Measurements from ENCODE around the gene GPR32.
"Not testable (repeated sequence)": the region's sequence is repeated elsewhere in the genome, so short reads cannot be mapped to it uniquely, and the experiment has no call there.

Gene GPR32

DNA sequence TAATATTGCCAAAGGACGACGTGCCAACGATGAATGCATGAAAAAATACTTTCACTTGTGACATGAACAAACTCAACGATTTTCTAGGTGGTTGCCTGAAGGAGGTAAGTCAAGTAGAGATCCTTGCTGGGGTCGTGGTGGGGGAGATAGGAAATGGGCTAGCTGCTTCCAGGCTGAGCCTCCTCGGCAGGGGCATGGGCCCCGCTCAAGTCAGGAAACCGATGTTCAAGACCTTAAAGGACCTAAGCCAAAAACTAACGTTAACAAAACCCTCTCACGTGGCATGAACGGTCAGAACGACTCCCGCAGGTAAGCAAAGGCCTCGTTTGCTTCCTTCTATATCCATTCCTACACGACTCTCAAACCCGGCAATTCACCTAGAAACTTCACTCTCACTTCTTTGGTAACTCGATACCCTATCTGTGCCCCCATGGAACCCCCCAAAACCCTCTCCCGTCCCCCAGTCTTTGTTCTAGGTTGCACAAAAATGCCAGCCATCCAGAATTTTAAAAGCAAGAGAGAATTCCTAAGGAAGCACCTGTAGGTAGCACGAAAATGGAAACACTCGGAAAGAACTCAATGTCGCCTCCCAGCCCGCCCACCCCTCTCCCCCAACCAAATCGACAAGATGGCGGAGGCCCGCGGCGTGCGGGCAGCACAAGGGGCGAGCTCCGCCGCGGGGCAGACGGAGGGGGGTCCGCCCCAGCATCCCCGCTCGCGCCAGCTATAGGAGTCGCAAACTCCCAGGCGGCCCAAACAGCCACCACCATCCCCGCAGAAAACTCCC lies 33.6 kb downstream of the GPR32 start:
- DNase-seq (ENCODE audit: extremely low spot score): peak; percentile 55
- POLR2A ChIA-PET: interaction anchor here (0.6 to 3.2 kb wide), 7 partner anchors 9 to 118 kb away, joined by 3 to 46 read pairs (median 6); partner anchors contain the start of gene KLK3
- CTCF ChIA-PET: no interaction called here
- 0 out of 2 replicates have a peak, but pooled peaks have one; percentile 26 for TF ChIP-seq BHLHE40 (IDR thresholded peaks at IDR 0.05; ENCODE audit: borderline replicate concordance)
- no peak for TF ChIP-seq FOXK2 (IDR thresholded peaks at IDR 0.05)
- TF ChIP-seq FOXM1 (IDR thresholded peaks at IDR 0.05; ENCODE audit: borderline replicate concordance): no peak

DNA sequence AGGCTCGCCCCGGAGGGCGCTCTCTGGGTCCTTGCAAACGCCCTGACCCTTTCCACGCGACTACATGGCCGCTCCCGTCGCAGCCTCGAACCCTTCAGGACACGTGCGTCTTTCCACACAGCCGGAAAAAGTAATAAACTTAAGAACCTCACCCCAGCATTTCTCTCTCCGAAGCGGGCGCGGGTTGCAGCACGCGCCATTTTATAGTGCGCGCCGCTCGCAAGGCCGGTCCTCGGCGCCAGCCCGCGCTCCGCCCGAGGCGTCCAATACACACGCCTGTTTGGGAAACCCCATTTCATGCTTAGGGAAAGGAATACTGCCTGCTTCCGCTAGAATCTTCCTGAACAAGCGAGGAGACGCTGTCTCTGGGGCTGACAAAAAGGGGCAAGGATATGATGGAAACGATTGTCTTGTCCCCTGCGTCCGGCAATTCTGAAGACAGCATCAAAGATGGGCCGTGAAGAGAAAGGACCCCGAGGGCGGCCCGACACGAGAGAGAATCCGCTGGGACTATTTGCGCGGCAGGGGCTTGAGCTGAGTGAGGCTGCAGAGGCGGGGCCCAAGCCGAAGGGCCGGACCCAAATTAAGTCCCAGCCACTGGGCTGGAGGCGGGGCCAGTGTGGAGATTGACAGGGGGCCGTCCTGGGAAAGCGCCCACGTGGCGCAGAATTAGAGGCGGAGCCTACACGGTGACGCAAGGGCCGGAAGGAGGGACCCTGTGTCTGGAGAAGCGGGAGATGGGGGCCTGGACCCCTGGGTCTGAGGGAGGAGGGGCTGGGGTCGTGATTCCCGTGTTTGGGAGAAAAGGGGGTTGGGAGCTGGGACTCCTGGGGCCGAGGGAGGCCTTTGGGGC lies 34.4 kb downstream of the GPR32 start:
- peak; percentile 97 for DNase-seq (ENCODE audit: extremely low spot score)
- TF ChIP-seq FOXM1 (IDR thresholded peaks at IDR 0.05; ENCODE audit: borderline replicate concordance) (no peak), ARNT (IDR thresholded peaks at IDR 0.05) (0 out of 2 replicates have a peak, but pooled peaks have one; percentile 11), FOXK2 (IDR thresholded peaks at IDR 0.05) (no peak), BHLHE40 (IDR thresholded peaks at IDR 0.05; ENCODE audit: borderline replicate concordance) (no peak), ZNF384 (IDR thresholded peaks at IDR 0.05) (no peak), TARDBP (IDR thresholded peaks at IDR 0.05) (no peak), L3MBTL2 (conservative IDR thresholded peaks at IDR 0.05) (peak; percentile 90), ELF4 (IDR thresholded peaks at IDR 0.05) (peak; percentile 92), LEF1 (IDR thresholded peaks at IDR 0.05; ENCODE audit: borderline replicate concordance) (no peak), NFRKB (IDR thresholded peaks at IDR 0.05) (peak; percentile 90), SUZ12 (IDR thresholded peaks at IDR 0.05) (no peak), HDGF (IDR thresholded peaks at IDR 0.05; ENCODE audit: borderline replicate concordance) (no peak), SP1 (IDR thresholded peaks at IDR 0.05) (no peak), CTBP1 (IDR thresholded peaks at IDR 0.05; ENCODE audit: borderline replicate concordance) (peak; percentile 21; the same call in 1 of the 2 replicates), FOXA1 (IDR thresholded peaks at IDR 0.05) (no peak)
- TF ChIP-seq, protein P1, sequence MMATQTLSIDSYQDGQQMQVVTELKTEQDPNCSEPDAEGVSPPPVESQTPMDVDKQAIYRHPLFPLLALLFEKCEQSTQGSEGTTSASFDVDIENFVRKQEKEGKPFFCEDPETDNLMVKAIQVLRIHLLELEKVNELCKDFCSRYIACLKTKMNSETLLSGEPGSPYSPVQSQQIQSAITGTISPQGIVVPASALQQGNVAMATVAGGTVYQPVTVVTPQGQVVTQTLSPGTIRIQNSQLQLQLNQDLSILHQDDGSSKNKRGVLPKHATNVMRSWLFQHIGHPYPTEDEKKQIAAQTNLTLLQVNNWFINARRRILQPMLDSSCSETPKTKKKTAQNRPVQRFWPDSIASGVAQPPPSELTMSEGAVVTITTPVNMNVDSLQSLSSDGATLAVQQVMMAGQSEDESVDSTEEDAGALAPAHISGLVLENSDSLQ (IDR thresholded peaks at IDR 0.05): peak; percentile 99
- ChIA-PET POLR2A (interaction anchor here (0.6 to 3.2 kb wide), 19 partner anchors 9 to 304 kb away, joined by 3 to 46 read pairs (median 4); partner anchors contain the start of genes CLEC11A, CTU1 and KLK3), CTCF (interaction anchor here (0.5 to 1.1 kb wide), 3 partner anchors 8 to 229 kb away, joined by 3 to 5 read pairs (median 3); no protein-coding TSS in a partner anchor)

- TF ChIP-seq FOXM1 (IDR thresholded peaks at IDR 0.05; ENCODE audit: borderline replicate concordance) (no peak), BHLHE40 (IDR thresholded peaks at IDR 0.05; ENCODE audit: borderline replicate concordance) (no peak), ZNF384 (IDR thresholded peaks at IDR 0.05) (no peak), NFRKB (IDR thresholded peaks at IDR 0.05) (no peak), FOXK2 (IDR thresholded peaks at IDR 0.05) (no peak), HDGF (IDR thresholded peaks at IDR 0.05; ENCODE audit: borderline replicate concordance) (no peak), TARDBP (IDR thresholded peaks at IDR 0.05) (no peak), ARNT (IDR thresholded peaks at IDR 0.05) (no peak), SP1 (IDR thresholded peaks at IDR 0.05) (no peak), LEF1 (IDR thresholded peaks at IDR 0.05; ENCODE audit: borderline replicate concordance) (no peak), L3MBTL2 (conservative IDR thresholded peaks at IDR 0.05) (no peak), SUZ12 (IDR thresholded peaks at IDR 0.05) (no peak), FOXA1 (IDR thresholded peaks at IDR 0.05) (no peak), ELF4 (IDR thresholded peaks at IDR 0.05) (no peak), CTBP1 (IDR thresholded peaks at IDR 0.05; ENCODE audit: borderline replicate concordance) (no peak)
- TF ChIP-seq, protein P1 (IDR thresholded peaks at IDR 0.05): no peak
- ChIA-PET CTCF (no interaction called here), POLR2A (no interaction called here)
- DNase-seq (ENCODE audit: extremely low spot score): no peak
Observed at GRCh38 chr19:50808856-50809255, 38.6 kb downstream of the GPR32 start.

DNA sequence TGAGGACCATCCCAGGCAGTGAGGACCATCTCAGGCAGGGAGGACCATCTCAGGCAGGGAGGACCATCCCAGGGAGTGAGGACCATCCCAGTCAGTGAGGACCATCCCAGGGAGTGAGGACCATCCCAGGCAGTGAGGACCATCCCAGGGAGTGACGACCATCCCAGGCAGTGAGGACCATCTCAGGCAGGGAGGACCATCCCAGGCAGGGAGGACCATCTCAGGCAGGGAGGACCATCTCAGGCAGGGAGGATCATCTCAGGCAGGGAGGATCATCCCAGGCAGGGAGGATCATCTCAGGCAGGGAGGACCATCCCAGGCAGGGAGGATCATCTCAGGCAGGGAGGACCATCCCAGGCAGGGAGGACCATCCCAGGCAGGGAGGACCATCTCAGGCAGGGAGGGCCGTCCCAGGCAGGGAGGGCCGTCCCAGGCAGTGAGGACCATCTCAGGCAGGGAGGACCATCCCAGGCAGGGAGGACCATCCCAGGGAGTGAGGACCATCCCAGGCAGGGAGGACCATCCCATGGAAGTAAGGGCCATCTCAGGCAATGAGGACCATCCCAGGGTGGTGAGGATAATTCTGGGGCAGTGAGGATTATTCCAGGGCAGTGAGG lies 41.5 kb downstream of the GPR32 start:
- POLR2A ChIA-PET; DNase-seq (ENCODE audit: extremely low spot score); CTCF ChIA-PET: not testable (repeated sequence)

- no peak for TF ChIP-seq ELF4 (IDR thresholded peaks at IDR 0.05)
- TF ChIP-seq SP1 (IDR thresholded peaks at IDR 0.05): no peak
- no peak for TF ChIP-seq HDGF (IDR thresholded peaks at IDR 0.05; ENCODE audit: borderline replicate concordance)
- TF ChIP-seq BHLHE40 (IDR thresholded peaks at IDR 0.05; ENCODE audit: borderline replicate concordance): no peak
- no peak for TF ChIP-seq CTBP1 (IDR thresholded peaks at IDR 0.05; ENCODE audit: borderline replicate concordance)
- ChIA-PET POLR2A (no interaction called here), CTCF (no interaction called here)
- DNase-seq (ENCODE audit: extremely low spot score): no peak
Observed at GRCh38 chr19:50812474-50812873, 42.2 kb downstream of the GPR32 start.

- POLR2A ChIA-PET: no interaction called here
- CTCF ChIA-PET: no interaction called here
- DNase-seq (ENCODE audit: extremely low spot score): no peak
- TF ChIP-seq FOXA1 (IDR thresholded peaks at IDR 0.05) (no peak), ARNT (IDR thresholded peaks at IDR 0.05) (no peak), BHLHE40 (IDR thresholded peaks at IDR 0.05; ENCODE audit: borderline replicate concordance) (no peak), CTBP1 (IDR thresholded peaks at IDR 0.05; ENCODE audit: borderline replicate concordance) (no peak), SP1 (IDR thresholded peaks at IDR 0.05) (no peak), L3MBTL2 (conservative IDR thresholded peaks at IDR 0.05) (no peak), ELF4 (IDR thresholded peaks at IDR 0.05) (no peak), HDGF (IDR thresholded peaks at IDR 0.05; ENCODE audit: borderline replicate concordance) (no peak), TARDBP (IDR thresholded peaks at IDR 0.05) (no peak), FOXM1 (IDR thresholded peaks at IDR 0.05; ENCODE audit: borderline replicate concordance) (no peak), LEF1 (IDR thresholded peaks at IDR 0.05; ENCODE audit: borderline replicate concordance) (no peak)
- TF ChIP-seq, protein P1 (IDR thresholded peaks at IDR 0.05): no peak
Observed at GRCh38 chr19:50814883-50815282, 44.6 kb downstream of the GPR32 start.

Measured in HEK293T (cell line).